Kidney epithelial cell (primary cell): Measurements from ENCODE around the gene TBC1D5. TPM values are rescaled to one million over a fixed set of nuclear protein-coding genes. Genes with fewer than 3 reads are reported as not detected.

ENCODE experiments used
- DNase-seq: peaks from one replicate; pipeline ENCODE4 v3.0.0-alpha.2; 2010; ENCODE audit warnings: low read depth
- H3K27me3 ChIP-seq: 2 replicates; pipeline ENCODE4 v1.6.0; 2011; ENCODE audit warnings: low read length; ENCODE audit not compliant: control insufficient read depth, insufficient read depth
- H3K36me3 ChIP-seq: 2 replicates; pipeline ENCODE4 v1.5.1; 2011; ENCODE audit warnings: low read length; ENCODE audit not compliant: control insufficient read depth, insufficient read depth
- H3K4me3 ChIP-seq: 2 replicates; pipeline ENCODE4 v1.5.1; 2011; ENCODE audit warnings: low read depth, mild to moderate bottlenecking, control low read depth, low read length
- CTCF ChIP-seq: IDR thresholded peaks from 2 replicates; pipeline ENCODE4 v1.5.1; 2011; ENCODE audit warnings: mild to moderate bottlenecking, moderate library complexity, low read length, control low read depth, inconsistent platforms; ENCODE audit not compliant: insufficient read depth, poor library complexity, severe bottlenecking
- total RNA-seq: library from RNA; depleted of rRNA; stranded (reverse); fragments of >200 nt; gene quantifications from 2 replicates; pipeline ENCODE4 v1.2.3, GENCODE V29; 2015

The TBC1D5 gene
- total RNA-seq, 1 donor from 2014 or later = 100 TPM

DNA sequence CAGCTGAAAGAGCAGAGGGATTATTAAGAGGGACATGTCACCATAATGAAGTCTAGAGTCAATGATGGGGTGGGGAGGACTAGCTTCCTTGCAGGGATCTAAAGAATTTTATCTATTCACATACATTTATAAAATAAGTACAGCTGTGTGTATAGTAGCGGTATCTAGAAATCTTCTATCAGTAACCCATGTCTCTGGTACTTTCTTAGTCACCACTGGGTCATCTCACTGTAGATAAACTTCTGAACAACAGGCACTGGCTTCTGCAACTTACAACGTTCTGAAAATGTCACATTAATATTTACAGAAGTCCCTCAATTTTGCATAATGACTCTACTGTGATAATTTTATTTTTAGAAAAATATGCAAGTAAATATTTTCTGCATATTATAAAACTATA is 401.7 kb downstream of the TBC1D5 start:
- no peak for DNase-seq
- no peak for TF ChIP-seq CTCF
- Histone ChIP-seq H3K4me3 (no peak overlapping the region), H3K36me3 (no peaks in the 10 kb centered on the region), H3K27me3 (no peaks in the 10 kb centered on the region)

DNA sequence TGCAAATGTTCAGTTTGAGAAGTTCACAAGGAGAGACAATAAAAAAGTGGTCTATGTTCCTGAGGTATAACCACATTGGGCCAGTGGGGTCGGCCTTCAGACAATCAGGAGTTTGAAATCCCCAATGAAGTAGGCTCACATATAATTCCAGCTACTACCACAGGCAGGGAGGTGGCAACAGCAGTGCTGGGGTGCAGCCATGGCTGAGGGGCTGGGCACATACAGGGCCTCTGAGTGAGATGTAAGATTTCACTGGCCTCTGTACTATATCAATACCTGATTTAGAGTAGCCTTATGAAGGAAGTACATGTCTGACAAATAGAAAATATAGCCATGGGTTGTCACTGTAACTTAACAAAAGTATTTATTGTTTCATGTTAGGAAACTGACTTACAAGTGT is 402.2 kb downstream of the TBC1D5 start:
- H3K27me3 ChIP-seq = no peaks in the 10 kb centered on the region

GRCh38 chr3:17339132-17339575 is 403.3 kb downstream of the TBC1D5 start:
- TF ChIP-seq CTCF = no peak
- DNase-seq = no peak
- H3K27me3 ChIP-seq = no peaks in the 10 kb centered on the region
- no peaks in the 10 kb centered on the region for H3K36me3 ChIP-seq
- H3K4me3 ChIP-seq = no peak overlapping the region

More for the DNA sequence above, 402.2 kb downstream of the TBC1D5 start:
- Histone ChIP-seq H3K36me3 (no peaks in the 10 kb centered on the region), H3K4me3 (no peak overlapping the region)
- DNase-seq = no peak
- TF ChIP-seq CTCF = no peak

- TF ChIP-seq CTCF = no peak
- Histone ChIP-seq H3K4me3 (no peak overlapping the region), H3K27me3 (no peaks in the 10 kb centered on the region), H3K36me3 (no peaks in the 10 kb centered on the region)
- DNase-seq = no peak
Observed at GRCh38 chr3:17336291-17336690, 406.1 kb downstream of the TBC1D5 start.

DNA sequence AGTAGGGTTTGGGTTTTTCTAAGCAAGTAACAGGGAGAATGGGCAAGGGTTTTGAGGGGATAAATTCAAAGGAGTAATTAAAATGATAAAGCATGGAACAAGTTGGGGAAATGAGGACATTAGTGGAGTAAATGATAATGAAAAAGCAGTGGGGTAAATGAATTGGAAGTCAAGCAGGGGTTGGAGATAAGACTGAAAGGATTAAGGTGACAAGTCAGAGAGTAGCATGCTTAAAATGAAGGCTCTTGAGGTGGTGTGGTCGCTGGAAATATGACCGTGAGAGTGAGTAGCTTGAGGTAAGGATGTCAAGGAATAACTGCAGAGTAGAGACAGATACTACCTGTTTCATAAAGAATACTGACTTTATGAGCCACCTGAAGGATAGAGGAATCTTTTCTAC is 408.5 kb downstream of the TBC1D5 start:
- DNase-seq = no peak
- TF ChIP-seq CTCF = no peak

GRCh38 chr3:17333446-17333845 is 409.0 kb downstream of the TBC1D5 start:
- DNase-seq = no peak
- Histone ChIP-seq H3K4me3 (no peak overlapping the region), H3K27me3 (no peaks in the 10 kb centered on the region), H3K36me3 (no peaks in the 10 kb centered on the region)
- no peak for TF ChIP-seq CTCF

More for the DNA sequence above, 408.5 kb downstream of the TBC1D5 start:
- H3K4me3 ChIP-seq = no peak overlapping the region
- no peaks in the 10 kb centered on the region for H3K36me3 ChIP-seq
- H3K27me3 ChIP-seq = no peaks in the 10 kb centered on the region
